GM19193 (cell line): ENCODE results near the gene CAMTA1.

Source experiments
- POLR2A ChIP-seq: IDR thresholded peaks from 4 replicates; pipeline ENCODE4 v1.6.1; 2011; ENCODE audit not compliant: insufficient read depth, insufficient read length; ENCODE audit errors: extremely low read depth

The CAMTA1 gene

GRCh38 chr1:7278827-7279765 is 493.8 kb downstream of the CAMTA1 start:
- TF ChIP-seq POLR2A: no peak

GRCh38 chr1:7279769-7280168 is 494.5 kb downstream of the CAMTA1 start:
- TF ChIP-seq POLR2A: no peak

GRCh38 chr1:7280347-7280960 is 495.2 kb downstream of the CAMTA1 start:
- no peak for TF ChIP-seq POLR2A

DNA sequence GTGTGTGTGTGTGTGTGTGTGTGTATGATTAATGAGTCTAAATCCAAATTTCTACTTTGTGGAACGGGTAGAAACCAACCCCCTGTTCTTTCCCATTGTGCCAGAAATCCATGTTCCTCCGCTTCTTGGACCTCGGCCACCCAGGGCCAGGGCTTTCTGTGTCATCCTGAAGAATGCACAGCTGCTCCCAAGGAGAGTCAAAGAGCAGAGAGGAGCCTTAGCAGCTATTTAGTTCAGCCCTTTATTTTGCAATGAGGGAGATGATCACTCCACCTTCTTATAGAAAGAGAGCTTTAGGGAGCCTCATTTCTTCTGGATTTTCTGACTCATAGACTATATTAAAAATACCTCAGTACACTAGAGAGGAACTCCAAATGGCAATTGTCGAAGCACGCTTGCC is 496.6 kb downstream of the CAMTA1 start:
- no peak for TF ChIP-seq POLR2A

DNA sequence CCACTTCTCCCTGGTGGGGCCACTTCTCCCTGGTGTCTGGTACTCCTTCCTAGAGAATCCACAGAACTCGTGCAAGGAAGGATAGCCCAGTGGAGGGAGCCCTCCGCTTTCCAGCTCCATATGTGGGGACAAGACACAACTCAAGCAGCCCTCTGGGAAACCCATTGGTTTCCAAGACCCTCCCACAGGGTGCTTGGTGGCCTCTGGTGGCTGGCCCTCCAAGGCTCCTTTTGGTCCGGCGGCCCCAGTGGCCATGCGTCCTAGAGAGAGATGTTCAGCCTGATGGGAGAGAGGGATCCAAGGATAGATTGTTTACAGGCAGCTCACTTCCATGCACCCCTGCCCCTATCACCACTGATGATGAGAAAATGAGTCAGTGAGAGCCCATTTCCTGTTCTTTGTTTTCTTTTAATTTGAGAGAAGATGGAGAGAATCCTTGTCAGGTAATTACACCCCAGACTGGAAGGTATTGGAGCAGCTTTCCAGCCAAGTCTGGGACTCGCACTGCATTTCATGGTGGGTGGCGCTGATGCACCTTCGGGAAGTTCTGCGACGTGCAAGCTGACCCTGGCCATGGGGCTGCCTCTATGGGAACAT is 499.7 kb downstream of the CAMTA1 start:
- TF ChIP-seq POLR2A: no peak

DNA sequence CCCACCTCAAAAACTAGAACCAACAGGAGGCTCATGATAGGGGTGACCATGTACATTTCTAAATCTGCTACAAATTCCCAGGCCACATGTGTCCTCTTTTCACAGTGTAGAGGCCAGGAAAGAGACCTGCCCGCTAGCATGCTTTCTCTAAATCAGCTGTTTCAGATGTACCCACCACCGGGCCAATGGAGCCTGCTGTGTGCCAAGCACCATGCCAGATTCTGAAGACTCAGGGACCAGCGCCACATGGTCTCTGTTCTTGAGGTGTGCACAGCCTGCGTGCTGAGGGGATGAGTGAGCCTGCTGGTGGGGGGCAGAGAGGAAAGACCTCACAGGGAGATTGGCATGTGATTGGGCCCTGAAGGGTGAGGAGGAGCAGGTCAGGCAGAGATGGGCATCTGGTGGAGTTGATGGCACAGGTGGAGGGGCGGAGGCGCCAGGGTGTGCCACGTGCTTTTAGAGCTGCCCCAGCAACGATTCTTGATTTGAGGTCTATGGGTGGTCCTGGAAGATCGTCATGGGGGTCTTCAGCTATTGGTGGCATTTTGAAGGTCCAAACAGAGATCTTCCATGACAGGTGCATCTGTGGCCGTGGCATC is 500.7 kb downstream of the CAMTA1 start:
- no peak for TF ChIP-seq POLR2A

- TF ChIP-seq POLR2A: no peak
Observed at GRCh38 chr1:7287013-7287412, 501.8 kb downstream of the CAMTA1 start.

DNA sequence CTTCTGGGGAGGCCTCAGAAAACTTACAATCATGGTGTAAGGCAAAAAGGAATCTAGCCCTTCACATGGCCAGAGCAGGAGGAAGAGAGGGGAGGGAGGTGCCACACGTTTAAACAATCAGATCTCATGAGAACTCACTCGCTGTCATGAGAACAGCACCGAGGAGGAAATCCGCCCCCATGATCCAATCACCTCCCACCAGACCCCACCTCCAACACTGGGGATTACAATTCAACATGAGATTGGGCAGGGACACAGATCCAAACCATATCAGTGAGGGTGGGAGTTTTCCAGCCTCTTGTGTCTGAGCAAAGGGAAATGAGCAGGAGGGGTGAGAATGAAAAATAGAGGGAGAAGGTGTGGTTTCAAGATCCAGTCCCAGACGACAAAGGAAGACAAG is 503.7 kb downstream of the CAMTA1 start:
- TF ChIP-seq POLR2A: no peak

DNA sequence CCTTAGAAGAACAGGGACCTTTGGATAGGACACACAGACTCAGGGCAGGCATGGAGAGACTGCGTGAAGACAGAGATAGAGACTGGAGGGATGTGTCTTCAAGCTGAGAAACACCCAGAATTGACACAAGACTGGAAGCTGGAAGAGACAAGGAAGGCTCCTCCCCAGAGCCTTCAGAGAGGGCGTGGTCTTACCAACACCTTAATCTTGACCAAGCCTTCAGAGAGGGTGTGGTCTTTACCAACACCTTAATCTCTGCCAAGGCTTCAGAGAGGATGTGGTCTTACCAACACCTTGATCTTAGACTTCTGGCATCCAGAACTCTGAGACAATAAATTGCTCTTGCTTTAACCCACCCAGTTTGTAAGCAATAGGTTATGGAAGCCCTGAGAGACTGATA is 504.4 kb downstream of the CAMTA1 start:
- no peak for TF ChIP-seq POLR2A

DNA sequence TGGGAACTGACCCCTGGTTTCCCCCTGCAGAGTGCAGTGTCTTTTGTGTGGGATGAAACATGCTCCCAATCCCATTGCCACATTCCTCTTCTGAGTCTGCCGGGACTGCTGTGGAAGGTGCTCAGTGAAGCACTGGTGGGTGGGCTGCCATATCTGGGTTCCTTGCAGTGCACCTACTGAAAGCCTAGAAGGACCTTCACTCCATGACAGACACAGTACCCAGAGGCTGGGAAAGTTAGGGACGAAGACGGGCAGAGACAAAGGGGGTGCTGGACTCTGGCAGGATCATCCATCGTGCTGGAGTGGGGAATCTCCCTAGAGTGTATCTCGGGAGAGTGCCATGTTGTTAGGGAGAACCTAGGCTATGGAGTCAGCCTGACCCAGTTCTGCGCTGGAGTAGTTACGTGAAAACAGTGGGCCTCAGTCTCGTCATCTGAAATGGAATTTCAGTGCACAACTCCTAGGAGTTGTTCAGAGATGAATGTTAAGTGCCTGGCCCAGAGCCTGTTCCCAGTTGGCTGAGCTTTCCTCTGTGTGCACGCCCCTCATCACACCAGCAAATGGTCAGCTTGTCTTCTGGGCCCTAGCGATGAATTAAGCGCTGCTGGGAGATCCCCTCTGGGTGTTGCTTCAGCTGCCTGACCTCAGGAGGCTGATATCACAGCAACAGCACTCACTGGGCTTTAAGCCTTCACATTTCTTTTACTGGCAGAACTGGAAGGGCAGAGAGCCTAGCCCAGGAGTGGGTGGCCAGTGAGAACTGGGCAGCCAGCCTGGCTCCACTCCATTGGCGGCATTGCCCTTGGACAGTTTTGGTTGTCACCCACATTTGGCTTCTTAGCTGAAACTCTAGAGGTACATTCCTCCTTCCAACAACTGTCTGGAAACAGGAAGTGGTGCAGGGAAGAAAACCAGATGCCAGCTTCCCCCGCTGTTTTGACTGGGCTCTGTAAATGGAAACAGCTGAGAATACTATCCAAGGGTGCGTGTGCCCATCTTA is 506.0 kb downstream of the CAMTA1 start:
- no peak for TF ChIP-seq POLR2A

DNA sequence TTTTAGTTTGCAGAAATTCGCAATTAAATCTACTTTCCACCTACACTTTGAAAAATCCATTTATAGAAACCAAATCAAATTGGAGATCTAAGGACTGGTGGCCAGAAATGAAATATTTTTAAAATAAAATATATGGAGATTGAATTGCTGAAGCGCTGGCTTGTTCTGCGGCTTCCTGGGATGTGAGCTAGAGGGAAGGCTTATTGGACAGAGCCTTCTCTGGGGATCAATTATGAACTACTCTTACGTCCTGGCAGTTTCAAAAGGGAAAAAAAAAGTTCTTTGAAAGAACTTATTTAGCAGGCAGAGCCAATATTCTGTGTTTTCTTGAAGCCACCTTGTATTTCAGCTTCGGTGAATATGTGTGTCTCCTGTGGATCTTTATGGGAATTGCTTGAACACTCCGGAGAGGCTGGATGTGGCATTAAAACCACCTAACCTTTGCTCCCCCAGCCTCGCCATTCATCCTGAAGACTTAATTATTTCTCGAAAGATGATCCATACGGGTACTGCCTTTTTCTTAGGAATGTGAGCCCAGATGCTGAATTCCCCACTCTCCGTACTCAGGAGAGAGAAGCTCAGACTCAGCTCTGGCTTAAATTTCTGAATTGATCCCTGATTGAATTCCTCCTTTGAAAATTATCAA is 506.9 kb downstream of the CAMTA1 start:
- no peak for TF ChIP-seq POLR2A

DNA sequence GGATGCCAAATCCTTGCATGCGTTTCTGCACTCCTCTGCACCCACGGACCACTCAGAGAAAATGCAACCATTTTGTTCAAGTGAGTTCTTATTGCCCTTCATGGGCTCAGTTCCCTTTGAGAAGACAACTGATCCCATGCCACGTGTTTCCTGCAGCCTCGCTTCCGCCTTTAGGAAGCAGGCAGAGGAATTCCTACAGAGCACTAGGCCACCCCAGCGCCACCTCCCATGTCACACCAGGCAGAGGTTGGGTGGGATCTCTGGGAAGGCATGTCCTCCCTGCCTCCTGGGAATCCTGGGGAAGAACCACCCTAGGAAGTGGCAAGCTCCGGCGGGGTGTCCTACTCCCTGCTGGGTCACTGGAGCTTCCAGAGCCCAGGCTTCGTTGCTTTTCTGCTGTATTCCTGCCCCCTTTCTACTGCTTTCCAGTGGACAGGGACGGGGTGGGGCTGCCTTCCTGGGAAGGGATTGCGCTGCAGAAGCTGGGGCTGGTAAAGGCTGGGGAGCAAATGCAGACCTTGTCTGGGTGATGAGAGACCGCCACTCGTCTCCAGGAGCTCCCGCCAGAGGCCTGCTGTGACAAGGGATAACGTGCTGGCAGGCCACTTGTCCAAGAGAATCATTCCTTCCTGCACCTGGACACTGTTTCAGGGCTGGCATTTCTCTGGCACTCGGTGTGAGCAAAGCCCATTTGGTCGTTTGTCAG is 507.6 kb downstream of the CAMTA1 start:
- no peak for TF ChIP-seq POLR2A
